H1 (cell line): Measurements from ENCODE around the gene TIMM9.

ENCODE experiments used
- TF ChIP-seq, protein P1 (sequence below): IDR thresholded peaks from 2 replicates; pipeline ENCODE4 v1.6.1; 2012; ENCODE audit warnings: inconsistent platforms
- TF ChIP-seq, protein P2 (sequence below): IDR thresholded peaks from 2 replicates; pipeline ENCODE4 v1.6.1; 2011; ENCODE audit warnings: low read depth, mild to moderate bottlenecking, low read length; ENCODE audit not compliant: insufficient read depth

DNA sequence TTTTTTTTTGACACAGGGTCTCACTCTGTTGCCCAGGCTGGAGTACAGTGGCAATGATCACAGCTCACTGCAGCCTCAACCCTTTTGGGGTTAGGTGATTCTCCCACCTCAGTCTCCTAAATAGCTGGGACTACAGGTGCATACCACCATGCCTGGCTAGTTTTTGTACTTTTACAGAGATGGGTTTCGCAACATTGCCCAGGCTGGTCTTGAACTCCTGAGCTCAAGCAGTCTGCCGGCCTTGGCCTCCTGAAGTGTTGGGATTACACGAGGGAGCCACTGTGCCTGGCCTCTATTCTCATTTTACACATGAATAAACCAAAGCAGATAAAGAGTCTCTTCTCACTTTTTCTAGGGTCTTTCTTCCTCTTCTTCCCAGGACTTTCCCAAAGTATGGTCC lies 28.4 kb downstream of the TIMM9 start:
- TF ChIP-seq, protein P1, sequence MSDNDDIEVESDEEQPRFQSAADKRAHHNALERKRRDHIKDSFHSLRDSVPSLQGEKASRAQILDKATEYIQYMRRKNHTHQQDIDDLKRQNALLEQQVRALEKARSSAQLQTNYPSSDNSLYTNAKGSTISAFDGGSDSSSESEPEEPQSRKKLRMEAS = no peak
- TF ChIP-seq, protein P2, sequence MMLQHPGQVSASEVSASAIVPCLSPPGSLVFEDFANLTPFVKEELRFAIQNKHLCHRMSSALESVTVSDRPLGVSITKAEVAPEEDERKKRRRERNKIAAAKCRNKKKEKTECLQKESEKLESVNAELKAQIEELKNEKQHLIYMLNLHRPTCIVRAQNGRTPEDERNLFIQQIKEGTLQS = no peak
